Thyroid gland (tissue), 4 donors: ENCODE results near the gene SASH1.

Experiments
- CTCF ChIP-seq, 6 experiments: fragments of 200-600 bp in 3 of 6; fragments of 450-650 bp in 3 of 6; sonication (generic) in 3 of 6; IDR thresholded peaks; one replicate each; pipeline ENCODE4 v1.5.1; 2016 to 2019; ENCODE audit warnings: antibody characterized with exemption in 6 of 6, mild to moderate bottlenecking in 2 of 6, inconsistent platforms in 1 of 6, moderate library complexity in 1 of 6
- POLR2A ChIP-seq, 2 donors: fragments of 450-650 bp; IDR thresholded peaks; one replicate each; pipeline ENCODE4 v1.6.1; 2017; ENCODE audit warnings: antibody characterized with exemption in 2 of 2, mild to moderate bottlenecking in 2 of 2, moderate library complexity in 1 of 2

- TF ChIP-seq CTCF (IDR thresholded peaks at IDR 0.05) (no peak), POLR2A (IDR thresholded peaks at IDR 0.05) (no peak)
Observed at GRCh38 chr6:148440016-148440415, 97.4 kb downstream of the SASH1 start.
